Measurements from ENCODE around the gene NLE1.
"Not testable (repeated sequence)": the region's sequence is repeated elsewhere in the genome, so short reads cannot be mapped to it uniquely, and the experiment has no call there.

The NLE1 gene

DNA sequence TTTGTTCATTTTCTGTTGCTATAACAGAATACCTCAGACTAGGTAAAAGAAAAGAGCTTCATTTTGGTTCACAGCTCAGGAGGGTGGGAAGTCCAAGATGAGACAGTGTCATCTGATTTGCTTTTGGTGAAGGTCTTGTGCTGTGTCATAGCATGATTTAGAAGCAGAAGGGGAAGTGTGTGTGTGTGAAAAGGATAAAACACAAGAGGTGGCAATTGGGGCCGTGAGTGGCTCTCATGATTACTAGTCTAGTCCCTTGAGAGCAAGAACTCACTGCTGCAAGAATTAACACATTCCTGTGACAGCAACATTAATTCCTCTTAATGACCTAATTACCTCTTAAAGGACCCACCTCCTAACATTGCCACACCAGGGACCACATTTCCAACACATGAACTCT lies 43.7 kb upstream of the NLE1 start:
- no peaks in the 10 kb centered on the region for H3K36me3 ChIP-seq (replicated peaks)
- H3K4me3 ChIP-seq (ENCODE audit: low read depth, low read length), result no peak overlapping the region
- in situ Hi-C loops (cut with HindIII; ENCODE audit: low pct_ligation_motif_present, low sequenced_read_pairs), result no loop called here
- no peaks in the 10 kb centered on the region for H3K27me3 ChIP-seq (replicated peaks)
- TF ChIP-seq, protein P1, sequence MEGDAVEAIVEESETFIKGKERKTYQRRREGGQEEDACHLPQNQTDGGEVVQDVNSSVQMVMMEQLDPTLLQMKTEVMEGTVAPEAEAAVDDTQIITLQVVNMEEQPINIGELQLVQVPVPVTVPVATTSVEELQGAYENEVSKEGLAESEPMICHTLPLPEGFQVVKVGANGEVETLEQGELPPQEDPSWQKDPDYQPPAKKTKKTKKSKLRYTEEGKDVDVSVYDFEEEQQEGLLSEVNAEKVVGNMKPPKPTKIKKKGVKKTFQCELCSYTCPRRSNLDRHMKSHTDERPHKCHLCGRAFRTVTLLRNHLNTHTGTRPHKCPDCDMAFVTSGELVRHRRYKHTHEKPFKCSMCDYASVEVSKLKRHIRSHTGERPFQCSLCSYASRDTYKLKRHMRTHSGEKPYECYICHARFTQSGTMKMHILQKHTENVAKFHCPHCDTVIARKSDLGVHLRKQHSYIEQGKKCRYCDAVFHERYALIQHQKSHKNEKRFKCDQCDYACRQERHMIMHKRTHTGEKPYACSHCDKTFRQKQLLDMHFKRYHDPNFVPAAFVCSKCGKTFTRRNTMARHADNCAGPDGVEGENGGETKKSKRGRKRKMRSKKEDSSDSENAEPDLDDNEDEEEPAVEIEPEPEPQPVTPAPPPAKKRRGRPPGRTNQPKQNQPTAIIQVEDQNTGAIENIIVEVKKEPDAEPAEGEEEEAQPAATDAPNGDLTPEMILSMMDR (IDR thresholded peaks at IDR 0.05; ENCODE audit: low read depth, low read length, missing control alignments), result no peak
- no peak overlapping the region for H3K27ac ChIP-seq
- no peak for DNase-seq

DNA sequence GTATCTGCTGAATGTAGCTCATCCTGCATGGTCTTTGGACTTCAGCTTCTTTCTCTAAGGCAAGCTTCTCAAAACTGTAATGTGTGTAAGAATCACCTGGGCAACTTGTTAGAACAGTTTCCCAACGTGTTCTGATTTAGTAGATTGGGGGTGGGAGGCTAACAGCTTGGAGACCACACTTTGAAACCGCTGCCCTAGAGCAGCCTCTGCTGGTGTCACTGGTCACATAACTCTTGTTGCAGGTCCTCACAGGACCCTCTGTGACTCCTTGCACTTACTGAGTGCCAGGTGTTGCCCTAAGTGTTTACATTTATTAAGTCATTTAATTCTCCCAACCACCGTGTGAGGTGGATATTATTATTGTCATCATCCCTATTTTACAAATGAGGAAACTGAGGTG lies 42.2 kb upstream of the NLE1 start:
- in situ Hi-C loops (cut with HindIII; ENCODE audit: low pct_ligation_motif_present, low sequenced_read_pairs), result no loop called here
- Histone ChIP-seq H3K36me3 (replicated peaks) (no peaks in the 10 kb centered on the region), H3K27me3 (replicated peaks) (no peaks in the 10 kb centered on the region), H3K4me3 (ENCODE audit: low read depth, low read length) (no peak overlapping the region), H3K27ac (no peak overlapping the region)
- TF ChIP-seq, protein P1 (IDR thresholded peaks at IDR 0.05; ENCODE audit: low read depth, low read length, missing control alignments), result no peak
- DNase-seq, result no peak

DNA sequence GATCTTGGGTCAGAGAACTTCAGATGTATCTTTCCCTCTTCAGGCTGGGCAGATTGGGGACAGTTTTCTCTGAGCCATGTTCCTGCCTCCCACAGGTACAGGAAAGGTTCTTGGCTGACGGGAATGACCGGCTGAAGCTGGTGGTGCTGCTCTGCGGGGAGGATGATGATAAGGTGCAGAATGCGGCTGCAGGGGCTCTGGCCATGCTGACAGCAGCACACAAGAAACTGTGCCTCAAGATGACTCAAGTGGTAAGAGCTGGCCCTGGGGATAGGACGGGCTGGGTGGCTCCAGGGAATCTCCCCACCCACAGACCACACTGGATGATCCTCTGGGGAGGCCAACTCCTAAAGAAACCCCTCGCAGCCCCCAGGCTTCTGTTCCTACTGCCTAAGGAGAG lies 41.2 kb upstream of the NLE1 start:
- in situ Hi-C loops (cut with HindIII; ENCODE audit: low pct_ligation_motif_present, low sequenced_read_pairs), result no loop called here
- H3K27me3 ChIP-seq (replicated peaks), result no peaks in the 10 kb centered on the region
- no peak overlapping the region for H3K4me3 ChIP-seq (ENCODE audit: low read depth, low read length)
- TF ChIP-seq, protein P1 (IDR thresholded peaks at IDR 0.05; ENCODE audit: low read depth, low read length, missing control alignments), result no peak
- DNase-seq, result no peak
- no peaks in the 10 kb centered on the region for H3K36me3 ChIP-seq (replicated peaks)
- H3K27ac ChIP-seq, result no peak overlapping the region

DNA sequence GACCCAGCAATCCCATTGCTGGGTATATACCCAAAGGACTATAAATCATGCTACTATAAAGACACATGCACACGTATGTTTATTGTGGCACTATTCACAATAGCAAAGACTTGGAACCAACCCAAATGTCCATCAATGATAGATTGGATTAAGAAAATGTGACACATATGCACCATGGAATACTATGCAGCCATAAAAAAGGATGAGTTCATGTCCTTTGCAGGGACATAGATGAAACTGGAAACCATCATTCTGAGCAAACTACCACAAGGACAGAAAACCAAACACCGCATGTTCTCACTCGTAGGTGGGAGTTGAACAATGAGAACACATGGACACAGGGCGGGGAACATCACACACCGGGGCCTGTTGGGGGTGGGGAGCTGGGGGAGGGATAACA lies 37.3 kb upstream of the NLE1 start:
- H3K4me3 ChIP-seq (ENCODE audit: low read depth, low read length); H3K27me3 ChIP-seq (replicated peaks); H3K36me3 ChIP-seq (replicated peaks); in situ Hi-C loops (cut with HindIII; ENCODE audit: low pct_ligation_motif_present, low sequenced_read_pairs); DNase-seq; H3K27ac ChIP-seq: not testable (repeated sequence)

DNA sequence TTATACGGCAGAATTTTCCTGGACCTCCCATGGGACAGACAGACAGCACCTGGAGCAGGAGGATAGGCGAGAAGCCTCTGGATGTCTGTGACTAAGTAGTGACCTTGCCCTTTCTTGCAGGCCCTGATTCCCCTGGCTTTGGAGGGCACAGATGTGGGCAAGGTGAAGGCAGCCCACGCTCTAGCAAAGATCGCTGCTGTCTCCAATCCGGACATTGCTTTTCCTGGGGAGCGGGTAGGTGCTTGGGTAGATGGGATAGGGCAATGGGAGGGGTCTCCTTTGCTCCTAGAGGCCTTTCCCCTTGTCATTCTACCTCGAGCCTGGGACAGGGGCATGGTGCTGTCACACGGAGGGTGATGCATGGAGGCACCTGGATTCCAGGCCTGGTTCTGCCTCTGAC lies 34.8 kb upstream of the NLE1 start:
- in situ Hi-C loops (cut with HindIII; ENCODE audit: low pct_ligation_motif_present, low sequenced_read_pairs), result no loop called here
- H3K27ac ChIP-seq, result no peak overlapping the region
- no peak for DNase-seq
- no peaks in the 10 kb centered on the region for H3K27me3 ChIP-seq (replicated peaks)
- no peaks in the 10 kb centered on the region for H3K36me3 ChIP-seq (replicated peaks)
- no peak overlapping the region for H3K4me3 ChIP-seq (ENCODE audit: low read depth, low read length)
- TF ChIP-seq, protein P1 (IDR thresholded peaks at IDR 0.05; ENCODE audit: low read depth, low read length, missing control alignments), result no peak

DNA sequence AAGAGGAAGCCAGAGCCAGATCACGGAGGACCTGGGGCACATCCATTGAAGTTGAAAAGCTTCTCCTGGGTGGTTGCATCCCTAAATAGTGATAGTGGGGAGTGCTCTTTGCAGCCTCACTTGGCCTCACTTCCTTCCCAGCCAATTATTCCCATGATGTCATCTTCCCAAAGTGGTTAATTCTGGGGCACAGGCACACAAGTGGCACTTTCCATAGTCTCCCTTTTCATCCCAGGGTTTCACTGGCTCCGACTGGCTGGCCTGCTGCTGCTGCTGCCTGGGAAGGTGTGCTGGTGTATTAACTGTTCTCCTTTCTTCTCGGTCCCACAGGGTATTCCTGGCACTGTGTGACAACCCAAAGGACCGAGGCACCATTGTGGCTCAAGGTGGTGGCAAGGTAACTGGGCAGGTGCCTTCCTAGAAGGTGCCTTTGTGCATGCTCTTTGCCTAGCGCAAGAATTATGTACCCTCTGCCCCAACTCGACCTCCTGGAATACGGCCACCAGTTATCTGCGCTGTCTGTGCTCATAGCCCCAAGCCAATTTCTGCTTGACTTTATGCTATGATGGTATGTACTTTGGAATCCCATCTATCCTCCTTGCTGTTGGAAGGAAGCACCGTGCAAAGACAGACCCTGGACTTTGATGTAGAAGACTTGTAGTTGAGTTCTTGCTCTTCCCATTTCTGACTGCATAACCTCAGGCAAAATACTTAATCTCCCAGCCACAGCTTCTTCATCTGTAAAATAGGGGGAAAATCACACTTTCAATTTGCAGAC lies 33.7 kb upstream of the NLE1 start:
- no peak overlapping the region for H3K27ac ChIP-seq
- no peaks in the 10 kb centered on the region for H3K27me3 ChIP-seq (replicated peaks)
- no peak for DNase-seq
- in situ Hi-C loops (cut with HindIII; ENCODE audit: low pct_ligation_motif_present, low sequenced_read_pairs), result no loop called here
- H3K36me3 ChIP-seq (replicated peaks), result no peaks in the 10 kb centered on the region
- TF ChIP-seq, protein P1 (IDR thresholded peaks at IDR 0.05; ENCODE audit: low read depth, low read length, missing control alignments), result no peak
- no peak overlapping the region for H3K4me3 ChIP-seq (ENCODE audit: low read depth, low read length)

Measured in brain microvascular endothelial cell (primary cell).